GM10847 (cell line): ENCODE measurements around the gene RTN4.

Experiments used
- POLR2A ChIP-seq: IDR thresholded peaks from 2 replicates; pipeline ENCODE4 v1.6.1; 2011; ENCODE audit not compliant: insufficient read length; ENCODE audit errors: extremely low read depth

The RTN4 gene

GRCh38 chr2:54960164-54960563 lies 90.1 kb downstream of the RTN4 start:
- no peak for TF ChIP-seq POLR2A

- TF ChIP-seq POLR2A, result no peak
Observed at GRCh38 chr2:54958717-54959371, 91.4 kb downstream of the RTN4 start.

GRCh38 chr2:54957321-54957999 lies 92.8 kb downstream of the RTN4 start:
- no peak for TF ChIP-seq POLR2A

GRCh38 chr2:54956111-54956627 lies 94.1 kb downstream of the RTN4 start:
- TF ChIP-seq POLR2A, result no peak

DNA sequence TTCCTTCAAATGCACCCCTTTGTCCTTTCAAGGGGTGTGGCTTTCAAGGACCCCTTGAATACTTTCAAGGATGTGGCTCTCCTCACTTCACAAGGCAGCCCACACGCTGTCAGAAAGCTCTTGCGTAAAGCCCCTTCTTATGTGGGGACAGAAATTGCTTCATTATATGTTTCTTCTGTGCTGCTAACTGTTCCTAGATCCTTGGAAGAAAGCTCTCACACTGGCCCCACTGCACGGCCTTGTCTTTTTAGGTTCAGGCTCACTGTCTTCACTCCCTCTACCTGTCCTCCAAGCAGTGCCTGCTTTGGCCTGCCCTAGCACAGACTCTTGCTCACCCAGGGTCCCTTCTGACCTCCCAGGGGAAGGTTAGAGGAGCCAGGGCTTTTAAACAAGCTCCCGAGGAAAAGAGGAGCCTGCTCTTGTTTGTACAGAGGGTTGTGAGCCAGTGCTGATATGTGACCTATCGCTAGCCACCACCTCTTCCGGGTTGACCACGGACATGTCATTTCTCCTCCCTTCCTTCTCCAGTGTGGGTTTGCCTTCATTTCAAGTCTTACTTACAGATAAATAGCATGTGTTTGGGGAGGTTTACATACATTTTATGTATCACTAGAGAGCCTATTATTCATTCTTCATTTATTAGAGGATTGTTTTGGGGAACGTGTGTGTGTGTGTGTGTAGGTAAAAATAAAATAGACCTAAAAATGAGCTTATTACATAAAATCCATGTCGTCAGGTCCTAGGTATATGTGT lies 94.7 kb downstream of the RTN4 start:
- TF ChIP-seq POLR2A, result no peak

DNA sequence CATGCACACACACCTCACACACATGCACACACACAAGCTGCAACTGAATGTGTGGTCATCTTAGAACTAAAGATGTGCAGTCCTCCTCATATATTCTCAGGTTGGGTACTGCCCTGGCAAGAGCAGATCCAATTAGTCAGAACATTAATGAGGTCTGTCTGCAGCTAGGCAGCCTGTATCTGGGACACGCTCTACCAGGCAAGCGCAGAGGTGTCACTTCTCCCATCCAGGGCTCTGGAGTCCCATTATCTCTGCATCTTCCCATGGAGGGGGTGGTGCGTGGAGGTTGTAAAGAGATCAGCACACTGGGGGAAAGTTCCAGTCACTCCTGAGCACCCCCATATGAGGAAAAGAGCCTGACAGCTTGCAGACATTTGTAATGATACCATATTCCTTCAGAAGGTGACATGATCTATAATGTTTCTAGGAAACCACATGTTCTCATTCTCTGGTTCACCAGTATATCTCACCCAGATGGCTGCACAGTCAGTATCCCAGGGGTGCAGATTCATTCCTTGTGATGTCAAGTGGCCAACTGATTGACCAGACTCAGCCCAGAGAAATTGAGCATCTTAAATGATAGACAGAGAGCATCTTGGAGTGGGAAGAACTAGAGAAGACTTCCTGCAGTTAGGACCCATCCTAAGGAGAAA lies 95.4 kb downstream of the RTN4 start:
- TF ChIP-seq POLR2A, result no peak

DNA sequence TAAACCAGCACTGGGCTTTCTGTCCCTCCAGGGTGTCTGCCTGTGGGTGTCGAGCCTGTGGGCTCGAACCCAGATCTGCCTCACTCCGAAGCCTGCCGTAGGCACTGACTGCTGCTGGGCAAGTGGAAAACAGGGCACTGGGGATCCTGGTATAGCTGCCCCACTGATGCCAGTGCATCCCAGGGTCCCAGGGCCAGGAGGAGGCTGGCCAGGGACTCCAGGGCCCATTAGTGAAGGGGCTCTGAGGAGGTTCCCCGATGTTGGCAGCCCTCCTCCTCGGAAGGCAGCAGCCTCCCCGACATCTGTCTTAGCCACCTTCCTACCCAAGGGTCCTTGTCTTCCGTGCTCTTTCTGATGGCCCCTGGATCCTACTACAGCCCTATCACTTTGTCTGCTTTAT lies 96.1 kb downstream of the RTN4 start:
- TF ChIP-seq POLR2A, result no peak

- no peak for TF ChIP-seq POLR2A
Observed at GRCh38 chr2:54952978-54953456, 97.2 kb downstream of the RTN4 start.

GRCh38 chr2:54952425-54952824 lies 97.8 kb downstream of the RTN4 start:
- no peak for TF ChIP-seq POLR2A

- TF ChIP-seq POLR2A, result no peak
Observed at GRCh38 chr2:54950811-54951210, 99.4 kb downstream of the RTN4 start.

GRCh38 chr2:54949431-54949830 lies 100.8 kb downstream of the RTN4 start:
- TF ChIP-seq POLR2A, result no peak

DNA sequence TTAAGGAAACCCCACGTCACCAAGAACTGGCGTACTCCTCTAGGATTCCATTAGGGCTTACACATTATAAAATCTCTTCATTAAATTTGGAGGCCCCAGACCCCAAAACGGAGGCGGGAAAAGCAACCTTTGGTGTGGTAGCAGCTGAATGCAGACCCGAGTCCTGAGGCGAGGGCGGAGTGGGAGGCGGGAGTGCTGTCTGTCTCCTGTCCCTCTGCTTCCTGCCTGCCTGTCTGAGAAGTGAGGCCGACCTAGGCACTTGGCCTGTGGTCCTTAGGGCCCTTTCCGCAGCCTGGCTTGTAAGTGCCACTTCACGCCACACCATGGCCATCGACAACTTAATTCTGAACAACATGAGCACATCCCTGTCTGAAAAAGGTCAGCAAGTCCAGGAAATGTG lies 102.1 kb downstream of the RTN4 start:
- no peak for TF ChIP-seq POLR2A

- TF ChIP-seq POLR2A, result no peak
Observed at GRCh38 chr2:54947646-54948045, 102.6 kb downstream of the RTN4 start.

DNA sequence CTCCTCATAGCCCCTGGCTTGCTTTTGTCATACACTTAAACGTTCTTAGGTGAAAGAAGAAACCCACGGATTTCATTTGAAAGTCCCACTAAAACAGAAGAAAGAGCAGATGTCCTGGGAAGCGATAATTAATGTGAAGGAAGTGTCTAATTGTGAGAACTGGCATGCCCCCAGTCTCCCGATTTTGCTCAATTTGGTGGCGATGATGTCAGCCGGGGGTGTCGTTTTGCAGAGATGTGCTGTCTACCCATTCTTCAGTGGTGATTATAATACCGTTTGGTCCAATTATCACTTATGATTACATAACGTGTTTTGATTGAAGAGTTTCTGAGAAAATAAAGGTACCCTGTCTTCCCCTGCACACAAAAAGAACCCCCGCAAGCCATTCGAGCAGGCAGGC lies 103.1 kb downstream of the RTN4 start:
- no peak for TF ChIP-seq POLR2A

GRCh38 chr2:54946220-54946805 lies 103.9 kb downstream of the RTN4 start:
- TF ChIP-seq POLR2A, result no peak
